ENCODE data around the gene MUC22.
"Not testable (repeated sequence)": the region's sequence is repeated elsewhere in the genome, so short reads cannot be mapped to it uniquely, and the experiment has no call there.

Gene MUC22

GRCh38 chr6:31000067-31000860 lies 10.0 kb upstream of the MUC22 start:
- not testable (repeated sequence) for DNase-seq

- no peak for DNase-seq
Observed at GRCh38 chr6:31001281-31001888, 8.9 kb upstream of the MUC22 start.

GRCh38 chr6:31002471-31002870 lies 7.8 kb upstream of the MUC22 start:
- no peak for DNase-seq

- DNase-seq, result no peak
Observed at GRCh38 chr6:31004794-31005193, 5.5 kb upstream of the MUC22 start.

- DNase-seq, result no peak
Observed at GRCh38 chr6:31005249-31006020, 4.8 kb upstream of the MUC22 start.

GRCh38 chr6:31007694-31008093 lies 2.6 kb upstream of the MUC22 start:
- no peak for DNase-seq

GRCh38 chr6:31008165-31008564 lies 2.1 kb upstream of the MUC22 start:
- no peak for DNase-seq

- no peak for DNase-seq
Observed at GRCh38 chr6:31009731-31010130, 543 bp upstream of the MUC22 start.

- no peak for DNase-seq
Observed at GRCh38 chr6:31011153-31011552, 879 bp downstream of the MUC22 start.

- DNase-seq, result no peak
Observed at GRCh38 chr6:31016659-31017299, 6.5 kb downstream of the MUC22 start.

- DNase-seq, result not testable (repeated sequence)
Observed at GRCh38 chr6:31017436-31017835, 7.2 kb downstream of the MUC22 start.

GRCh38 chr6:31020057-31020456 lies 9.8 kb downstream of the MUC22 start:
- no peak for DNase-seq

- not testable (repeated sequence) for DNase-seq
Observed at GRCh38 chr6:31020631-31021255, 10.5 kb downstream of the MUC22 start.

GRCh38 chr6:31021705-31022531 lies 11.6 kb downstream of the MUC22 start:
- DNase-seq, result not testable (repeated sequence)

- DNase-seq, result no peak
Observed at GRCh38 chr6:31025595-31025994, 15.3 kb downstream of the MUC22 start.

- no peak for DNase-seq
Observed at GRCh38 chr6:31031095-31031494, 20.8 kb downstream of the MUC22 start.

GRCh38 chr6:31033075-31033474 lies 22.8 kb downstream of the MUC22 start:
- DNase-seq, result no peak

- no peak for DNase-seq
Observed at GRCh38 chr6:31035862-31036497, 25.7 kb downstream of the MUC22 start.

GRCh38 chr6:31037169-31037568 lies 26.9 kb downstream of the MUC22 start:
- DNase-seq, result no peak

- DNase-seq, result no peak
Observed at GRCh38 chr6:31037682-31038081, 27.4 kb downstream of the MUC22 start.

GRCh38 chr6:31038559-31038958 lies 28.3 kb downstream of the MUC22 start:
- DNase-seq, result no peak

Data from NCI-H2029 treated with DMSO at 0.1 percent for 48 hours (cell line).